Liver (tissue), 9 donors: ENCODE data around the gene CHRNB1. TPM values are rescaled to one million over a fixed set of nuclear protein-coding genes. Genes with fewer than 3 reads are reported as not detected.

Source experiments
- DNase-seq: peaks from one replicate; pipeline ENCODE4 v3.0.0-alpha.2; 2017; ENCODE audit warnings: low spot score
- H3K27ac ChIP-seq, 2 donors: one replicate each; pipeline ENCODE4 v1.7.0; 2013; ENCODE audit warnings: inconsistent platforms in 2 of 2, low read length in 2 of 2, control low read depth in 1 of 2, low read depth in 1 of 2, mild to moderate bottlenecking in 1 of 2
- H3K27me3 ChIP-seq, 4 donors: one replicate each; pipeline versions ENCODE4 v1.6.1 to v1.7.0; 2013; ENCODE audit warnings: low read length in 3 of 4, inconsistent platforms in 1 of 4, mild to moderate bottlenecking in 1 of 4, moderate library complexity in 1 of 4; ENCODE audit not compliant: control insufficient read depth in 4 of 4, insufficient read depth in 4 of 4
- H3K36me3 ChIP-seq, 4 donors: one replicate each; pipeline versions ENCODE4 v1.6.1 to v1.7.0; 2013; ENCODE audit warnings: low read length in 3 of 4, mild to moderate bottlenecking in 3 of 4, low read depth in 1 of 4, moderate library complexity in 1 of 4; ENCODE audit not compliant: control insufficient read depth in 4 of 4, insufficient read depth in 3 of 4
- H3K4me1 ChIP-seq, 4 donors: one replicate each; pipeline versions ENCODE4 v1.6.1 to v1.7.0; 2013; ENCODE audit warnings: low read length in 3 of 4, mild to moderate bottlenecking in 3 of 4, moderate library complexity in 1 of 4; ENCODE audit not compliant: control insufficient read depth in 4 of 4, insufficient read depth in 4 of 4
- H3K4me3 ChIP-seq, 3 donors: one replicate each; pipeline versions ENCODE4 v1.6.1 to v1.7.0; 2013; ENCODE audit warnings: low read length in 3 of 3, control low read depth in 1 of 3, low read depth in 1 of 3, mild to moderate bottlenecking in 1 of 3
- H3K9ac ChIP-seq, 2 donors: one replicate each; pipeline ENCODE4 v1.7.0; 2013; ENCODE audit warnings: low read length in 2 of 2, mild to moderate bottlenecking in 2 of 2, moderate library complexity in 2 of 2, control low read depth in 1 of 2, low read depth in 1 of 2
- H3K9me3 ChIP-seq, 4 donors: one replicate each; pipeline versions ENCODE4 v1.6.1 to v1.7.0; 2013; ENCODE audit warnings: low read length in 3 of 4; ENCODE audit not compliant: control insufficient read depth in 4 of 4
- ATF3 ChIP-seq: IDR thresholded peaks from 2 replicates; pipeline ENCODE4 v1.6.1; 2016; ENCODE audit warnings: antibody characterized with exemption
- CTCF ChIP-seq: fragments of 150-350 bp; IDR thresholded peaks from 2 replicates; pipeline ENCODE4 v1.5.1; 2017; ENCODE audit warnings: improper control_type of control experiment, low read depth, low read length; ENCODE audit not compliant: missing input control
- FOXA1 ChIP-seq: IDR thresholded peaks from 2 replicates; pipeline ENCODE4 v1.6.1; 2016; ENCODE audit warnings: antibody characterized with exemption
- FOXA2 ChIP-seq: IDR thresholded peaks from 2 replicates; pipeline ENCODE4 v1.6.1; 2016; ENCODE audit warnings: antibody characterized with exemption
- GABPA ChIP-seq, 2 donors: IDR thresholded peaks in 1 of 2; conservative IDR thresholded peaks in 1 of 2; 2 replicates each; pipeline ENCODE4 v1.6.1; 2016; ENCODE audit warnings: antibody characterized with exemption in 2 of 2, mild to moderate bottlenecking in 1 of 2, moderate library complexity in 1 of 2
- HNF4A ChIP-seq, 2 donors: conservative IDR thresholded peaks; 2 replicates each; pipeline ENCODE4 v1.6.1; 2016; ENCODE audit warnings: antibody characterized with exemption in 2 of 2, mild to moderate bottlenecking in 2 of 2
- HNF4G ChIP-seq: IDR thresholded peaks from 2 replicates; pipeline ENCODE4 v1.6.1; 2016; ENCODE audit warnings: antibody characterized with exemption
- JUND ChIP-seq, 2 donors: IDR thresholded peaks; 2 replicates each; pipeline ENCODE4 v1.6.1; 2016; ENCODE audit warnings: antibody characterized with exemption in 2 of 2
- MAX ChIP-seq: IDR thresholded peaks from 2 replicates; pipeline ENCODE4 v1.6.1; 2016; ENCODE audit warnings: antibody characterized with exemption
- NR2F2 ChIP-seq: IDR thresholded peaks from 2 replicates; pipeline ENCODE4 v1.6.1; 2016; ENCODE audit warnings: antibody characterized with exemption
- RAD21 ChIP-seq, 2 donors: IDR thresholded peaks; 2 replicates each; pipeline ENCODE4 v1.6.1; 2016; ENCODE audit warnings: antibody characterized with exemption in 2 of 2, mild to moderate bottlenecking in 2 of 2
- REST ChIP-seq: IDR thresholded peaks from 2 replicates; pipeline ENCODE4 v1.6.1; 2016; ENCODE audit warnings: antibody characterized with exemption, mild to moderate bottlenecking
- RXRA ChIP-seq, 2 donors: IDR thresholded peaks; 2 replicates each; pipeline ENCODE4 v1.6.1; 2017 to 2018; ENCODE audit warnings: antibody characterized with exemption in 2 of 2, mild to moderate bottlenecking in 1 of 2
- SP1 ChIP-seq: IDR thresholded peaks from 2 replicates; pipeline ENCODE4 v1.6.1; 2018; ENCODE audit warnings: antibody characterized with exemption, mild to moderate bottlenecking
- TAF1 ChIP-seq: conservative IDR thresholded peaks from 2 replicates; pipeline ENCODE4 v1.6.1; 2016; ENCODE audit warnings: antibody characterized with exemption, mild to moderate bottlenecking
- YY1 ChIP-seq: IDR thresholded peaks from 2 replicates; pipeline ENCODE4 v1.6.1; 2016; ENCODE audit warnings: antibody characterized with exemption, mild to moderate bottlenecking
- ZBTB33 ChIP-seq: IDR thresholded peaks from 2 replicates; pipeline ENCODE4 v1.6.1; 2016; ENCODE audit warnings: antibody characterized with exemption
- WGBS: extraction: QIAGEN DNeasy Blood & Tissue Kit; methylation state at CpG from one replicate; pipeline ENCODE4 v1.1.7; 2013; 5-methylcytosine and 5-hydroxymethylcytosine counted together
- polyA plus RNA-seq, 2 donors: library from polyadenylated mRNA; stranded (reverse) in 1 of 2; unstranded in 1 of 2; fragments of 200-250 nt in 1 of 2; fragments of >200 nt in 1 of 2; fragmentation: Nextera tagmentation in 1 of 2; extraction: Ambion mirVana in 1 of 2; gene quantifications; one replicate each; pipeline versions ENCODE4 v1.2.1 to v1.2.3, GENCODE V29; 2013 to 2015
- total RNA-seq, 2 donors: library from RNA; depleted of rRNA; stranded (reverse); fragments of >200 nt; gene quantifications; one replicate each; pipeline ENCODE4 v1.2.3, GENCODE V29; 2014
- donor health status: healthy.
- donor health status: healthy.
- donor health status: healthy.
- donor health status: healthy.
- donor health status: healthy.

CHRNB1 gene
- total and polyA plus RNA-seq, 4 donors = 4.2 to 11.5 (median 7.2) TPM

- Histone ChIP-seq H3K27ac (no peak overlapping the region), H3K9ac (no peak overlapping the region), H3K9me3 (no peaks in the 10 kb centered on the region), H3K4me1 (no peaks in the 10 kb centered on the region), H3K36me3 (no peaks in the 10 kb centered on the region), H3K27me3 (no peaks in the 10 kb centered on the region), H3K4me3 (no peak overlapping the region)
- 93% methylated on average over 14 of the region's 14 CpGs for whole genome bisulfite sequencing
- TF ChIP-seq SP1 = no peak
- no peak for TF ChIP-seq HNF4G
- TF ChIP-seq REST = no peak
- no peak for TF ChIP-seq TAF1
- no peak for TF ChIP-seq ATF3
- TF ChIP-seq FOXA2 = no peak
- TF ChIP-seq FOXA1 = no peak
- TF ChIP-seq HNF4A (conservative IDR thresholded peaks at IDR 0.05) = no peak
- no peak for TF ChIP-seq CTCF
- TF ChIP-seq YY1 = no peak
- TF ChIP-seq RAD21 (IDR thresholded peaks at IDR 0.05) = no peak
- no peak for TF ChIP-seq MAX
- no peak for TF ChIP-seq ZBTB33
- no peak for DNase-seq
Measured at GRCh38 chr17:7414837-7415236, 30.0 kb upstream of the CHRNB1 start.

- Histone ChIP-seq H3K27me3 (no peaks in the 10 kb centered on the region), H3K9ac (no peak overlapping the region), H3K9me3 (no peaks in the 10 kb centered on the region), H3K4me3 (no peak overlapping the region), H3K4me1 (no peaks in the 10 kb centered on the region), H3K36me3 (no peaks in the 10 kb centered on the region), H3K27ac (no peak overlapping the region)
- DNase-seq = no peak
- 91% methylated on average over 23 of the region's 23 CpGs for whole genome bisulfite sequencing
- no peak for TF ChIP-seq NR2F2
- TF ChIP-seq TAF1 = no peak
- TF ChIP-seq FOXA1 = no peak
- TF ChIP-seq CTCF = no peak
- no peak for TF ChIP-seq RAD21 (IDR thresholded peaks at IDR 0.05)
- no peak for TF ChIP-seq SP1
- no peak for TF ChIP-seq JUND (IDR thresholded peaks at IDR 0.05)
- no peak for TF ChIP-seq GABPA (IDR thresholded peaks at IDR 0.05 in 1 of 2, conservative IDR thresholded peaks at IDR 0.05 in 1 of 2)
- no peak for TF ChIP-seq ZBTB33
- no peak for TF ChIP-seq FOXA2
- no peak for TF ChIP-seq HNF4G
- TF ChIP-seq ATF3 = no peak
- TF ChIP-seq HNF4A (conservative IDR thresholded peaks at IDR 0.05) = no peak
- TF ChIP-seq RXRA (IDR thresholded peaks at IDR 0.05) = no peak
- no peak for TF ChIP-seq YY1
- TF ChIP-seq MAX = no peak
Measured at GRCh38 chr17:7415784-7416183, 29.1 kb upstream of the CHRNB1 start.
